GM10266 (cell line): ENCODE measurements around the gene RAPGEF1.

Experiments used
- DNase-seq: peaks from one replicate; pipeline ENCODE4 v3.0.0; 2012; ENCODE audit errors: extremely low spot score
- CTCF ChIP-seq: IDR thresholded peaks from 2 replicates; pipeline ENCODE4 v1.5.1; 2012; ENCODE audit warnings: mild to moderate bottlenecking, low read depth; ENCODE audit not compliant: control insufficient read depth, insufficient read depth; ENCODE audit errors: missing control alignments

RAPGEF1 gene

DNA sequence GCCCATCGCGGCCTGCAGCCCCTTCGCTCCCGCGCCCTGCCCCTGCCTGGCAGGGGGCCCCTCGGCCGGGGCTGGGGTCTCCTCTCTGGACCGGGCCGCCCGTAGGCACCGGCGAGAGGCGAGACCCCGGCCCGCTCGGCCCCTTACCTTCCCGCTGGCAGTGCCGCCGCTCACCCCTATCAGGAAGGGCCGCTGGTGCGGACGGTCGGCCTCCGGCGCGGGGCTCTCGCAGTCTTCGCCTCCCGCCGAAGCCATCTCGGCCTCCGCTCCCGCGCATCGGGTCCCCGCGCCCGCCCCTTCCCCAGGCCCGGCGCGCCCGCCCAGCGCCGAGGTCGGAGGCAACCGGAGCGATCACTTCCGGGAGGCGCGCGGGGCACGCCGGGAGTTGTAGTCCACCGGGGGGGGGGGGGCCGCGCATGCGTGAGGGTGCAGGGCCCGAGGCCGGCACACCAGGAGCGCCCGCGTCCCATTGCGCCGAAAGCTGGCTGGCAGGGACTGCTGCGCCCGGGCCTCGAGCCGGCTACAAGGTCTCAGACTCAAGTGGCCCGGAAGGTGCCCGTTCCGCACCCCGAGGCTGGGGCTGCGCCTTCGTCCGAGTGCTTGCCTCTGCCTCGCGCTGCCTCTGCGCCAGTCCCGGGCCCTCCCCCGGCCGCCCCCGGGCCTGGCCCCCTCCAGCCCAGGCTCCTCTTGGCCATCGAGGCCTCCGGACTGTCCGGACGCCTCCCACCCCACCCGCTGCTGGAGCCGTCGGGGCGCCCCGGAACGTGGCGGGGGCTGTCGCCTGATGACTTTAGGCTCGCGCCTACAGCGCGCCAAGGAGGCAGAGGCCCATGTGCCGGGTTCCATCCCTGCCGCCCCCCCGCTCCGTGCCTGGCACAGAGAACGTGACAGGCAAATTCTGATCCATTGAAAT, 208.7 kb downstream of the RAPGEF1 start, which contains the start of gene UCK1:
Gene UCK1 (minus strand): TSS at position 344 of the 913 bp plus-strand sequence. CDS start 89 bp downstream, at position 255.
- no peak for TF ChIP-seq CTCF
- peak; percentile 100 for DNase-seq

DNA sequence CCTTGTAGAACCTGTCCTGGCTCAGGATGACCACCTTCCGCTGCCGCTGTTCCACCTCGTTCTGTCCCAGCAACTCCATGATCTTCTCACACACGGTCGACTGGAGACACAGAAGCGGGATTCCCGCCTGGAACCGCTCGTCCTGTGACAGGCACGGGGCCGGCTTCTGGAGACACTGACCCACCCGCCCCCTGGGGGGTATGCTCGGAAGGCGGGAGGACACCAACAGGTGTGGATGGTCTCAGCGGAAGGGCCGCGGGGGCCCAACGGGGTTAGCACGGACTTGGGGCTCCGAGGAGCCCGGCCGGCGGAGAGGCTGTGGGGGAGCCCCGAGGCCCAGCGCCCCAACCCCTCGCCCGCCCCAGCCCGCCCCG, 209.3 kb downstream of the RAPGEF1 start:
- peak; percentile 69 for DNase-seq
- TF ChIP-seq CTCF: no peak

GRCh38 chr9:131529597-131530545, 210.0 kb downstream of the RAPGEF1 start:
- TF ChIP-seq CTCF: no peak
- peak; percentile 28 for DNase-seq

DNA sequence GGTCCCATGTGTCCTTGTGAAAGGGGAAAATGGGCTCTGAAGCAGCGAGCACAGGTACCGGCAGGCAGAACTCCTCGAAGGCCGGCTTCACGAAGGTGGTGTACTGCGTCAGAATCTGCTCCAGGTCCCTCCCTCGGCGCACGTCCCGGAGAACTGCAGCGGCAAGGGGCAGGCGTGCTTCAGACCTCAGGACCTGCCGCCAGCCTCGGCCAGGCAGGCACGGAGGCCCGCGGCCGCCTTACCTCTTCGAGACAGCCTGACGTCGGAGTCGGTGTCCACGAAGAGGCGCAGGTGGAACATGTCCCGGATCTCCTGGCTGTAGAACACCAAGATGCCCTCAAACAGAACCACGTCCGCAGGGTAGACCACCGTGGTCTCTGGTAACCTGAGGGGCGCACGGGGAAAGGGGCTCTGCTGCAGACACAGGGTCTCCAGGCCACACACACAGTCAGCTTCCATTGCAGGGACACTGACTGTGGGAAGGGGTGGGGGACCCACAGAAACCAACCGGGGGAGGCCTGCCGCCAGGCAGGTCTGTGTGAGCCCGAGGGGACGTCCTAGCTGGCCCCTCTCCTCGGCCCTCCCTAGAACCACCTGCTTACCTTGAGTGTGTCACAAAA, 210.9 kb downstream of the RAPGEF1 start:
- DNase-seq: peak; percentile 9
- TF ChIP-seq CTCF: no peak

GRCh38 chr9:131528186-131528585, 211.7 kb downstream of the RAPGEF1 start:
- DNase-seq: no peak
- TF ChIP-seq CTCF: no peak
